H1 (cell line): ENCODE data around the gene HDAC11. TPM values are rescaled to one million over a fixed set of nuclear protein-coding genes. Genes with fewer than 3 reads are reported as not detected.

Experiments
- CTCF ChIA-PET: fragments of 300-600 bp; sonication (Branson Sonifier 250); formaldehyde crosslinking; loops from one replicate; lab custom pipeline; 2021; ENCODE audit not compliant: partially characterized antibody; lab: Charles Lee
- POLR2A ChIA-PET: fragments of 300-600 bp; sonication (Branson Sonifier 250); formaldehyde crosslinking; loops from one replicate; lab custom pipeline; 2021; ENCODE audit warnings: inconsistent platforms; ENCODE audit not compliant: partially characterized antibody; lab: Charles Lee
- DNase-seq, 2 experiments: peaks; one replicate each; pipeline versions ENCODE4 v3.0.0 to v3.0.0-alpha.2; 2010 to 2022; ENCODE audit warnings: low spot score in 2 of 2, low read depth in 1 of 2, mixed read lengths in 1 of 2
- FAIRE-seq: peaks from 2 replicates; lab custom pipeline; 2011; peaks lifted over from hg19 to GRCh38; lab: Jason Lieb, UNC
- H2AFZ ChIP-seq: 2 replicates; pipeline ENCODE4 v1.8.1; 2012; ENCODE audit warnings: low read length, inconsistent platforms
- H2AK5ac ChIP-seq: 2 replicates; pipeline ENCODE4 v1.6.1; 2013; ENCODE audit warnings: low read depth, low read length
- H2BK120ac ChIP-seq: replicated peaks from 2 replicates; pipeline ENCODE3; 2013; ENCODE audit warnings: low read depth, low read length, inconsistent platforms
- H2BK12ac ChIP-seq: 2 replicates; pipeline ENCODE4 v1.6.1; 2013; ENCODE audit warnings: low read depth, low read length
- H2BK15ac ChIP-seq: 2 replicates; pipeline ENCODE4 v1.6.1; 2013; ENCODE audit warnings: low read length
- H2BK20ac ChIP-seq: 2 replicates; pipeline ENCODE4 v1.6.1; 2013; ENCODE audit warnings: low read length
- H2BK5ac ChIP-seq: 2 replicates; pipeline ENCODE4 v1.6.1; 2013; ENCODE audit warnings: low read depth, low read length
- H3K14ac ChIP-seq: 2 replicates; pipeline ENCODE4 v1.6.1; 2013; ENCODE audit warnings: inconsistent platforms; ENCODE audit not compliant: insufficient read length
- H3K18ac ChIP-seq: 2 replicates; pipeline ENCODE4 v1.6.1; 2013; ENCODE audit warnings: low read length; ENCODE audit errors: extremely low read depth
- H3K23ac ChIP-seq: 2 replicates; pipeline ENCODE4 v1.6.1; 2013; ENCODE audit warnings: inconsistent platforms; ENCODE audit not compliant: insufficient read length
- H3K23me2 ChIP-seq: 2 replicates; pipeline ENCODE4 v1.6.1; 2013; ENCODE audit warnings: low read depth, low read length
- H3K27ac ChIP-seq: 2 replicates; pipeline ENCODE4 v1.6.1; 2011; ENCODE audit warnings: low read depth, low read length, inconsistent platforms
- H3K27me3 ChIP-seq, 4 experiments: replicated peaks in 1 of 4; 1 replicate in 1 of 4; 2 replicates in 3 of 4; pipeline versions ENCODE4 v1.6.1 to v1.8.1; 2011 to 2013; ENCODE audit warnings: low read length in 3 of 4, mild to moderate bottlenecking in 3 of 4, inconsistent platforms in 2 of 4, mixed read lengths in 2 of 4, moderate library complexity in 1 of 4; ENCODE audit not compliant: control insufficient read depth in 3 of 4, insufficient read depth in 3 of 4; ENCODE audit errors: extremely low read depth in 1 of 4
- H3K36me3 ChIP-seq, 4 experiments: 2 replicates each; pipeline versions ENCODE4 v1.6.1 to v1.8.1; 2011 to 2013; ENCODE audit warnings: mild to moderate bottlenecking in 4 of 4, low read length in 3 of 4, moderate library complexity in 2 of 4, control low read depth in 1 of 4, inconsistent platforms in 1 of 4; ENCODE audit not compliant: insufficient read depth in 4 of 4, control insufficient read depth in 2 of 4
- H3K4ac ChIP-seq: replicated peaks from 2 replicates; pipeline ENCODE3; 2013; ENCODE audit warnings: low read length, low read depth, mixed read lengths, inconsistent platforms; ENCODE audit not compliant: insufficient read length
- H3K4me1 ChIP-seq, 4 experiments: replicated peaks in 1 of 4; 1 replicate in 1 of 4; 2 replicates in 3 of 4; pipeline versions ENCODE4 v1.6.1 to v1.8.1; 2011 to 2013; ENCODE audit warnings: low read length in 3 of 4, inconsistent platforms in 2 of 4, mixed read lengths in 1 of 4; ENCODE audit not compliant: insufficient read depth in 4 of 4, control insufficient read depth in 3 of 4
- H3K4me2 ChIP-seq, 2 experiments: 2 replicates each; pipeline versions ENCODE4 v1.6.1 to v1.8.1; 2011 to 2013; ENCODE audit warnings: low read depth in 2 of 2, low read length in 2 of 2, control low read depth in 1 of 2, inconsistent platforms in 1 of 2, mild to moderate bottlenecking in 1 of 2; ENCODE audit not compliant: insufficient read depth in 1 of 2
- H3K4me3 ChIP-seq, 4 experiments: fragments of 200-600, 300-600 bp in 1 of 4; sonication (generic), shearing (Covaris generic), sonication (Bioruptor Twin) in 1 of 4; 2 replicates each; pipeline versions ENCODE4 v1.5.1 to v1.8.1; 2011 to 2016; ENCODE audit warnings: low read length in 4 of 4, low read depth in 3 of 4, control low read depth in 2 of 4, inconsistent platforms in 2 of 4, mild to moderate bottlenecking in 2 of 4, mixed read lengths in 1 of 4, moderate library complexity in 1 of 4; ENCODE audit not compliant: insufficient read depth in 2 of 4; ENCODE audit errors: extremely low read depth in 1 of 4
- H3K56ac ChIP-seq: replicated peaks from 2 replicates; pipeline ENCODE3; 2013; ENCODE audit warnings: low read depth, mild to moderate bottlenecking, mixed read lengths, low read length, inconsistent platforms; ENCODE audit not compliant: insufficient read length
- H3K79me1 ChIP-seq: 2 replicates; pipeline ENCODE4 v1.6.1; 2013; ENCODE audit warnings: low read depth, low read length, control low read depth
- H3K79me2 ChIP-seq, 2 experiments: 2 replicates each; pipeline versions ENCODE4 v1.6.1 to v1.8.1; 2012 to 2013; ENCODE audit warnings: low read length in 2 of 2, mild to moderate bottlenecking in 2 of 2, inconsistent platforms in 1 of 2; ENCODE audit not compliant: insufficient read depth in 2 of 2, control insufficient read depth in 1 of 2
- H3K9ac ChIP-seq, 4 experiments: replicated peaks in 1 of 4; 1 replicate in 1 of 4; 2 replicates in 3 of 4; pipeline versions ENCODE4 v1.6.1 to v1.8.1; 2011 to 2013; ENCODE audit warnings: low read depth in 3 of 4, low read length in 3 of 4, control low read depth in 2 of 4, mild to moderate bottlenecking in 2 of 4, moderate library complexity in 2 of 4, inconsistent platforms in 1 of 4; ENCODE audit errors: extremely low read depth in 1 of 4
- H3K9me3 ChIP-seq, 2 experiments: 2 replicates each; pipeline versions ENCODE4 v1.6.1 to v1.8.1; 2012 to 2013; ENCODE audit warnings: mild to moderate bottlenecking in 2 of 2, moderate library complexity in 2 of 2, control low read depth in 1 of 2, inconsistent platforms in 1 of 2, low read depth in 1 of 2, low read length in 1 of 2, mixed read lengths in 1 of 2; ENCODE audit not compliant: insufficient read depth in 2 of 2
- H4K20me1 ChIP-seq, 2 experiments: replicated peaks in 1 of 2; 2 replicates each; pipeline versions ENCODE3 to v1.8.1; 2011 to 2013; ENCODE audit warnings: inconsistent platforms in 2 of 2, low read length in 2 of 2, mild to moderate bottlenecking in 1 of 2; ENCODE audit not compliant: insufficient read depth in 2 of 2, control insufficient read depth in 1 of 2
- H4K5ac ChIP-seq: 2 replicates; pipeline ENCODE4 v1.6.1; 2013; ENCODE audit warnings: low read length, low read depth, mixed read lengths, inconsistent platforms; ENCODE audit not compliant: insufficient read length
- H4K8ac ChIP-seq: 2 replicates; pipeline ENCODE4 v1.8.0; 2013; ENCODE audit warnings: mild to moderate bottlenecking, moderate library complexity, low read length, inconsistent platforms; ENCODE audit not compliant: insufficient read depth; ENCODE audit errors: extremely low read depth
- H4K91ac ChIP-seq: replicated peaks from 2 replicates; pipeline ENCODE3; 2013; ENCODE audit warnings: low read length, mixed read lengths, inconsistent platforms; ENCODE audit not compliant: insufficient read length
- ASH2L ChIP-seq: fragments of 200-600, 300-600 bp; sonication (generic); IDR thresholded peaks from one replicate; pipeline ENCODE4 v1.7.1; 2017; ENCODE audit warnings: low read length
- CBX8 ChIP-seq: fragments of 300-800, 300-1000 bp; sonication (generic); IDR thresholded peaks from 2 replicates; pipeline ENCODE4 v1.7.1; 2016; ENCODE audit warnings: low read depth, low read length, borderline replicate concordance
- CHD2 ChIP-seq: IDR thresholded peaks from 2 replicates; pipeline ENCODE4 v1.6.1; 2012; ENCODE audit warnings: low read length, improper control_type of control experiment
- CTBP2 ChIP-seq: IDR thresholded peaks from 2 replicates; pipeline ENCODE4 v1.7.0; 2011; ENCODE audit warnings: borderline replicate concordance, mild to moderate bottlenecking, moderate library complexity, mixed read lengths, low read length; ENCODE audit not compliant: insufficient read depth, insufficient read length
- KDM1A ChIP-seq: fragments of 200-600, 300-600 bp; sonication (generic); IDR thresholded peaks from 2 replicates; pipeline ENCODE4 v1.7.1; 2016; ENCODE audit warnings: mild to moderate bottlenecking, low read length, borderline replicate concordance
- SP1 ChIP-seq: IDR thresholded peaks from 2 replicates; pipeline ENCODE4 v1.6.1; 2011; ENCODE audit warnings: low read depth, low read length
- SP2 ChIP-seq: IDR thresholded peaks from 2 replicates; pipeline ENCODE4 v1.6.1; 2012; ENCODE audit warnings: mild to moderate bottlenecking, low read length, inconsistent platforms
- YY1 ChIP-seq: IDR thresholded peaks from 2 replicates; pipeline ENCODE4 v1.6.1; 2011; ENCODE audit warnings: low read depth, mild to moderate bottlenecking, low read length
- WGBS, 2 experiments: shearing (Covaris generic) in 1 of 2; methylation state at CpG; one replicate each; pipeline versions ENCODE4 v1.1.6 to v1.1.7; 2013 to 2015; ENCODE audit warnings: low lambda C conversion rate in 2 of 2, mixed read lengths in 2 of 2, inconsistent platforms in 1 of 2, low coverage in 1 of 2, missing lambda C conversion rate in 1 of 2; ENCODE audit not compliant: insufficient replicate concordance in 2 of 2, insufficient coverage in 1 of 2, insufficient read length in 1 of 2; ENCODE audit errors: extremely low coverage in 1 of 2, missing lambda C conversion rate in 1 of 2; 5-methylcytosine and 5-hydroxymethylcytosine counted together
- polyA plus RNA-seq, 7 experiments: library from polyadenylated mRNA; depleted of rRNA in 3 of 7; stranded (reverse) in 5 of 7; unstranded in 2 of 7; fragments of >200 nt in 5 of 7; fragments of 200-250 nt in 2 of 7; gene quantifications; 1 replicate in 5 of 7; 2 replicates in 1 of 7; 4 replicates in 1 of 7; pipeline versions ENCODE4 v1.2.1 to v1.2.3, GENCODE V29; 2011 to 2013; ENCODE audit warnings: missing spikeins in 2 of 7, mixed read lengths in 2 of 7
- total RNA-seq: library from RNA; stranded (reverse); fragmentation: NEBNext Ultra II Directional; extraction: Animal tissue kit (Norgen Biotek cat#: 25700); gene quantifications from 2 replicates; pipeline ENCODE4 v1.2.1, GENCODE V29; 2021

Gene HDAC11
- total and polyA plus RNA-seq, 2 of the 8 experiments (the other 6 are each of a cell fraction or from before 2014, with no cell fraction given): 6.8 to 7.4 TPM

DNA sequence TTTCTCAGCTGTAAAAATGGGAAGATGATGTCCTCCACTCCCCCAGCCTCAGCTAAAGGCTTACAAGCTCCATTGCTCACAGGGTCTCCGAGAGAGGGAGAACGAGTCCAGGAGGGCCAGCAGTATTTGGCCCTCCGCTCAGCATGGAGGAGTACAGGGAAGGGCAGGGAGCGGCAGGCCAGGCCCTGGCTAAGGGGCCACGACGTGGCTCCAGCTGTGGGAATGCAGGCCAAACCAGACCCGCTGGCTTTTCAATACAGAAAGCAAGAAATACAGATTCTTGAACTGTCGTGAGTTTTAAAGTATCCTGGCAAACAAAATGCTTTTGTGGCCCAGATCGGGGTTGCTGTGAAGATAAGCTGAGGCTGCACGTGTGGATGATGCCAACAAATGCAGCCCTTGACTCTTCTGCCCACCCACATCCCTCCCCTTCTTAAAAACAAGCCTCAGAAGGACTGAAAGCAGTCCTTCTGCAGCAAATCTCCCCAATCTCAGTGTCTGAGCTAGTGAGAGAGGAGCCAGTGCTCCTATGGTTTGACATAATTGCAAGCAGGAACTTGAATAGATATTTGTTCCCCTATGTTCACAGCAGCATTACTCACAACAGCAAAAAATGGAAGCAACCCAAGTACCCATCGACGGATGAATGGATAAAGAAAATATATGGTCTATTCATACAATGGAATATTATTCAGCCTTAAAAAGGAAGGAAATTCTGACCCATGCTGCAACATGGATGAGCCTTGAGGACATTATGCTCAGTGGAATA is 50.3 kb downstream of the HDAC11 start:
- H3K14ac ChIP-seq: no peak overlapping the region
- no peak overlapping the region for H3K4me3 ChIP-seq
- FAIRE-seq (no peak), DNase-seq (no peak)
- no peak overlapping the region for H2BK12ac ChIP-seq
- no peak overlapping the region for H4K91ac ChIP-seq
- no peak overlapping the region for H4K8ac ChIP-seq
- ChIA-PET POLR2A (no interaction called here), CTCF (interaction anchor here (1.1 to 51.2 kb wide), 6 partner anchors 9 to 127 kb away, joined by 3 to 856 read pairs (median 12); no protein-coding TSS in a partner anchor)
- H2AFZ ChIP-seq: no peak overlapping the region
- H2BK15ac ChIP-seq: peak overlapping the region; percentile 40; the same call in 1 of the 2 replicates
- H3K79me2 ChIP-seq: no peaks in the 10 kb centered on the region
- WGBS, 2 experiments: 82% methylated on average over 12 of the region's 12 CpGs; no CpG with 5 or more reads in 1 of the 2 experiments
- no peaks in the 10 kb centered on the region for H3K9me3 ChIP-seq
- no peaks in the 10 kb centered on the region for H3K79me1 ChIP-seq
- H2BK120ac ChIP-seq: no peak overlapping the region
- no peak overlapping the region for H2AK5ac ChIP-seq
- H3K4ac ChIP-seq: no peak overlapping the region
- H3K56ac ChIP-seq: no peak overlapping the region
- H3K23ac ChIP-seq: no peak overlapping the region
- H3K9ac ChIP-seq: no peak overlapping the region
- no peaks in the 10 kb centered on the region for H3K27me3 ChIP-seq
- no peak overlapping the region for H3K4me2 ChIP-seq
- H2BK20ac ChIP-seq: no peak overlapping the region
- H2BK5ac ChIP-seq: no peak overlapping the region
- no peak overlapping the region for H4K5ac ChIP-seq
- H3K23me2 ChIP-seq: peaks cover 5% of the 10 kb centered on the region; the same call in 1 of the 2 replicates
- H3K27ac ChIP-seq: no peak overlapping the region
- no peaks in the 10 kb centered on the region for H3K36me3 ChIP-seq
- no peak overlapping the region for H3K18ac ChIP-seq
- H4K20me1 ChIP-seq: no peaks in the 10 kb centered on the region
- H3K4me1 ChIP-seq: peaks cover 0 to 20% (median 12%) of the 10 kb centered on the region in 4 experiments; a peak in 6 of 7 replicates
- TF ChIP-seq CHD2 (no peak), CBX8 (no peak), SP2 (no peak), YY1 (no peak), CTBP2 (no peak), ASH2L (no peak), KDM1A (no peak), SP1 (no peak)
